Measurements from ENCODE around the gene CBLN4. TPM values are rescaled to one million over a fixed set of nuclear protein-coding genes. Genes with fewer than 3 reads are reported as not detected.

Gene CBLN4
- polyA plus RNA-seq, 1 donor (not counting 4 experiments of a cell fraction or from before 2014, with no cell fraction given): not detected

DNA sequence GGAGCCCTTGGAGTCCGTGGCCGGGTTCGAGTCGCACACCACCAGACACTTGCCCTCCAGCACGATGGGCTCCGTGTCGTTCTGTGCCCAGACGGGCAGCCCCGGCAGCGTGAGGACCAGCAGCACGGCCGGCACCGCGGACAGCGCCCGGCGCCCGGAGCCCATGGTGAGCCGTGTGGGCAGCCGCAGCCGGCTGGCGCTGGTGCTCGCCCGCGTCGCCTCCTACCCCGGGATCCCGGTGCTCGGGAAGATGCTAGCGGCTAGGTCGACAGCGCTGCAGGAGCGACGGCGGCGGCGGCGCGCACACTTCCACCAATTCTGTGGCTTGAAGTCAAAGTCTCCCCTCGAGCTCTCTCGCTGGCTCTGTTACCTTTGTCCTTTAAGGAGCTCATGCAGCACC is 1.3 kb downstream of the CBLN4 start:
- Histone ChIP-seq H3K9me3 (ENCODE audit: control insufficient read depth, low read depth, low read length) (no peaks in the 10 kb centered on the region), H3K79me2 (ENCODE audit: control insufficient read depth, insufficient read depth, low read length) (no peaks in the 10 kb centered on the region), H3K27ac (ENCODE audit: control insufficient read depth, insufficient read depth, low read length) (no peak overlapping the region), H3K27me3 (ENCODE audit: control insufficient read depth, extremely low read depth, insufficient read depth, low read length) (peaks cover 43% of the 10 kb centered on the region), H4K20me1 (ENCODE audit: control insufficient read depth, extremely low read depth, insufficient read depth, low read length) (no peaks in the 10 kb centered on the region), H3K4me1 (ENCODE audit: control insufficient read depth, extremely low read depth, insufficient read depth, low read length) (no peaks in the 10 kb centered on the region), H2AFZ (ENCODE audit: control insufficient read depth, low read length) (no peak overlapping the region), H3K9me1 (ENCODE audit: control insufficient read depth, extremely low read depth, insufficient read depth, low read length) (no peaks in the 10 kb centered on the region), H3K4me2 (ENCODE audit: control insufficient read depth, extremely low read depth, insufficient read depth, low read depth, low read length) (no peak overlapping the region), H3K4me3 (ENCODE audit: control insufficient read depth in 2 of 3, extremely low read depth in 1 of 3, insufficient read depth in 2 of 3, low read depth in 1 of 3, low read length in 3 of 3) (no peak overlapping the region), H3K36me3 (ENCODE audit: control insufficient read depth in 2 of 2, extremely low read depth in 1 of 2, insufficient read depth in 2 of 2, low read length in 2 of 2) (no peaks in the 10 kb centered on the region), H3K9ac (ENCODE audit: control insufficient read depth, extremely low read depth, insufficient read depth, low read length) (no peak overlapping the region)
- dilution Hi-C loops (cut with MboI; ENCODE audit: extremely low pct_ligation_motif_present, low sequenced_read_pairs): no loop called here
- TF ChIP-seq EZH2 (IDR thresholded peaks at IDR 0.05; ENCODE audit: low read length): no peak
- TF ChIP-seq, protein P1, sequence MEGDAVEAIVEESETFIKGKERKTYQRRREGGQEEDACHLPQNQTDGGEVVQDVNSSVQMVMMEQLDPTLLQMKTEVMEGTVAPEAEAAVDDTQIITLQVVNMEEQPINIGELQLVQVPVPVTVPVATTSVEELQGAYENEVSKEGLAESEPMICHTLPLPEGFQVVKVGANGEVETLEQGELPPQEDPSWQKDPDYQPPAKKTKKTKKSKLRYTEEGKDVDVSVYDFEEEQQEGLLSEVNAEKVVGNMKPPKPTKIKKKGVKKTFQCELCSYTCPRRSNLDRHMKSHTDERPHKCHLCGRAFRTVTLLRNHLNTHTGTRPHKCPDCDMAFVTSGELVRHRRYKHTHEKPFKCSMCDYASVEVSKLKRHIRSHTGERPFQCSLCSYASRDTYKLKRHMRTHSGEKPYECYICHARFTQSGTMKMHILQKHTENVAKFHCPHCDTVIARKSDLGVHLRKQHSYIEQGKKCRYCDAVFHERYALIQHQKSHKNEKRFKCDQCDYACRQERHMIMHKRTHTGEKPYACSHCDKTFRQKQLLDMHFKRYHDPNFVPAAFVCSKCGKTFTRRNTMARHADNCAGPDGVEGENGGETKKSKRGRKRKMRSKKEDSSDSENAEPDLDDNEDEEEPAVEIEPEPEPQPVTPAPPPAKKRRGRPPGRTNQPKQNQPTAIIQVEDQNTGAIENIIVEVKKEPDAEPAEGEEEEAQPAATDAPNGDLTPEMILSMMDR (optimal IDR thresholded peaks at IDR 0.05 in 1 of 3, IDR thresholded peaks at IDR 0.05 in 1 of 3, conservative IDR thresholded peaks at IDR 0.05 in 1 of 3; ENCODE audit: extremely low read depth in 1 of 3, insufficient read depth in 2 of 3, low read length in 3 of 3): no peak
- no peak for FAIRE-seq
- DNase-seq (ENCODE audit: low read depth, low spot score): no peak

DNA sequence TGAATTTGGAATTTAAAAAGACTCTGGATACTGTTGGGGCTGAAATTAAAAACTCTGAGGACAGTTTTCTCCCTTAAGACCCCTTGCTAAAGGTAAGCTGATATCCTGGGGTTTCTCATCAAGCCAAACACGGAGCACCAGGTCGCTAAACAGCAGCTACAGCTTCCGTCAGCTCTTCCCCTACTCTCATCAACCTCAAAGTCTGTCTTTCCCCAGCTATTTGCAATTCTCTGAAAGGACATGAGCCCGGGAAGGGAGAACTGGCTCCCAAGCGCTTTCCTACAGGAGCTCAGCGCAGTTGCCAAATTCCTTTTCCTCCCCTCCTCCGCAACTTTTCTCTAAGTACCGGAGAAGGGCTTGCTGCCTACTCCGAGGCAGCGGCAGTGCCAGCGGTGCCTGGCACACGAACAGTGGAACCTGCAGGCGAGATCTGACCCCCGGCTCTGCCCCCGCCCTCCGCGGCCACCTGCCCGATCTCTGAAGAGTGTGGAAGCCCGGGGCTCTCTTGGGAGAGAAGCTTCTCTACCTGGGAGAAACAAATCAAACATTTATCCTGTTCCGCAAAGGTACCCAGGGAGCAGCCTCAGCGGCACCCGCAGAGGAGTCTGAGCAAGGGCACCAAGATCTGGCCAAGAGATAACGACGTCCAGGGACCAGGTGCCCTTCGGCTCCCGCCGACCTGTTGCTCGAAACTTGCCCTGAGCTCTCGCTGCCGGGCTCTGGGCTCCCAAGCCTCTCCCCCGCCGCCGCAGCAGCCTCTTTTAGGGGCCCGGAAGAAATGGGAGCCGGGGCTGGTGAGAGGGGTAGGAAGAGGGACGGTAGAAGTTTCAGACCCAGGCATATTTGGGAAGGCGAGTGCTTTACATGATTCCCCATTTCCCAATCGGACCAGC is 2.2 kb downstream of the CBLN4 start:
- Histone ChIP-seq H3K27ac (ENCODE audit: control insufficient read depth, insufficient read depth, low read length) (no peak overlapping the region), H3K9ac (ENCODE audit: control insufficient read depth, extremely low read depth, insufficient read depth, low read length) (no peak overlapping the region), H3K36me3 (ENCODE audit: control insufficient read depth in 2 of 2, extremely low read depth in 1 of 2, insufficient read depth in 2 of 2, low read length in 2 of 2) (no peaks in the 10 kb centered on the region), H4K20me1 (ENCODE audit: control insufficient read depth, extremely low read depth, insufficient read depth, low read length) (no peaks in the 10 kb centered on the region), H3K9me3 (ENCODE audit: control insufficient read depth, low read depth, low read length) (no peaks in the 10 kb centered on the region), H3K79me2 (ENCODE audit: control insufficient read depth, insufficient read depth, low read length) (no peaks in the 10 kb centered on the region), H3K27me3 (ENCODE audit: control insufficient read depth, extremely low read depth, insufficient read depth, low read length) (peaks cover 43% of the 10 kb centered on the region), H2AFZ (ENCODE audit: control insufficient read depth, low read length) (no peak overlapping the region), H3K4me3 (ENCODE audit: control insufficient read depth in 2 of 3, extremely low read depth in 1 of 3, insufficient read depth in 2 of 3, low read depth in 1 of 3, low read length in 3 of 3) (no peak overlapping the region), H3K4me2 (ENCODE audit: control insufficient read depth, extremely low read depth, insufficient read depth, low read depth, low read length) (no peak overlapping the region), H3K4me1 (ENCODE audit: control insufficient read depth, extremely low read depth, insufficient read depth, low read length) (no peaks in the 10 kb centered on the region), H3K9me1 (ENCODE audit: control insufficient read depth, extremely low read depth, insufficient read depth, low read length) (no peaks in the 10 kb centered on the region)
- peak; percentile 79 for TF ChIP-seq EZH2 (IDR thresholded peaks at IDR 0.05; ENCODE audit: low read length)
- TF ChIP-seq, protein P1 (optimal IDR thresholded peaks at IDR 0.05 in 1 of 3, IDR thresholded peaks at IDR 0.05 in 1 of 3, conservative IDR thresholded peaks at IDR 0.05 in 1 of 3; ENCODE audit: extremely low read depth in 1 of 3, insufficient read depth in 2 of 3, low read length in 3 of 3): no peak
- no peak for DNase-seq (ENCODE audit: low read depth, low spot score)
- FAIRE-seq: no peak
- dilution Hi-C loops (cut with MboI; ENCODE audit: extremely low pct_ligation_motif_present, low sequenced_read_pairs): no loop called here

Measured in keratinocyte (primary cell).